ENCODE measurements around the gene MYO9B. TPM values are rescaled to one million over a fixed set of nuclear protein-coding genes. Genes with fewer than 3 reads are reported as not detected.

MYO9B gene
- total and polyA plus RNA-seq, 2 experiments from 2014 or later: 29.9 to 32.4 TPM

DNA sequence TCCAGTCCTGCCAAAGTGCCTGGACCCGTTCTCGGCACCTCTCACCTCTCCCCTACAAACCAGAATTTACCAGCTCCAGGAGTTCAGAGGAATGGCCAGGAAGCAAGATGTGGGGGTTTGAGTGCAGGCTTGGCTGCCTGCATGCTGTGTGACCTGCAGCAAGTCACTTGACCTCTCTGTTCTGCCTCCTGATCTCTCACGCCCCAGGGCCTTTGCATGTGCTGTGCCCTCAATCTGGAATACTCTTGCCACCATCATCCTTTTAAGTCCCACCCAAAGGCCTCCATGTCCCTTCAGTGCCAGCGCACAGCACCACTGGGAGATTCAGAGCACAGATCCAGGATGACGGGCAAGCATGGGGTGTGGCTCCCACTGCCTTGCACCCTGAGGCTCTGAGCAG lies 43.4 kb downstream of the MYO9B start:
- Histone ChIP-seq H3K4me1 (ENCODE audit: insufficient read depth) (no peaks in the 10 kb centered on the region), H3K79me2 (no peaks in the 10 kb centered on the region), H3K27me3 (no peaks in the 10 kb centered on the region), H3K9me3 (ENCODE audit: low read depth) (no peaks in the 10 kb centered on the region), H3K36me3 (replicated peaks; ENCODE audit: insufficient read depth, low read depth) (no peaks in the 10 kb centered on the region), H3K9me2 (replicated peaks; ENCODE audit: insufficient read depth) (no peaks in the 10 kb centered on the region), H3K27ac (no peak overlapping the region), H3K4me3 (no peak overlapping the region), H3K4me2 (no peak overlapping the region), H2AFZ (no peak overlapping the region), H4K20me1 (ENCODE audit: insufficient read depth, poor library complexity, severe bottlenecking) (no peaks in the 10 kb centered on the region)
- DNase-seq (ENCODE audit: low spot score): no peak
- TF ChIP-seq EZH2 (IDR thresholded peaks at IDR 0.05; ENCODE audit: borderline replicate concordance) (no peak), EZH2phosphoT487 (IDR thresholded peaks at IDR 0.05; ENCODE audit: low read depth, severe bottlenecking, unreplicated experiment) (no peak)
- TF ChIP-seq, protein P1, sequence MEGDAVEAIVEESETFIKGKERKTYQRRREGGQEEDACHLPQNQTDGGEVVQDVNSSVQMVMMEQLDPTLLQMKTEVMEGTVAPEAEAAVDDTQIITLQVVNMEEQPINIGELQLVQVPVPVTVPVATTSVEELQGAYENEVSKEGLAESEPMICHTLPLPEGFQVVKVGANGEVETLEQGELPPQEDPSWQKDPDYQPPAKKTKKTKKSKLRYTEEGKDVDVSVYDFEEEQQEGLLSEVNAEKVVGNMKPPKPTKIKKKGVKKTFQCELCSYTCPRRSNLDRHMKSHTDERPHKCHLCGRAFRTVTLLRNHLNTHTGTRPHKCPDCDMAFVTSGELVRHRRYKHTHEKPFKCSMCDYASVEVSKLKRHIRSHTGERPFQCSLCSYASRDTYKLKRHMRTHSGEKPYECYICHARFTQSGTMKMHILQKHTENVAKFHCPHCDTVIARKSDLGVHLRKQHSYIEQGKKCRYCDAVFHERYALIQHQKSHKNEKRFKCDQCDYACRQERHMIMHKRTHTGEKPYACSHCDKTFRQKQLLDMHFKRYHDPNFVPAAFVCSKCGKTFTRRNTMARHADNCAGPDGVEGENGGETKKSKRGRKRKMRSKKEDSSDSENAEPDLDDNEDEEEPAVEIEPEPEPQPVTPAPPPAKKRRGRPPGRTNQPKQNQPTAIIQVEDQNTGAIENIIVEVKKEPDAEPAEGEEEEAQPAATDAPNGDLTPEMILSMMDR (IDR thresholded peaks at IDR 0.05; ENCODE audit: poor library complexity): no peak
- 94% methylated on average over 5 of the region's 5 CpGs for WGBS (ENCODE audit: low lambda C conversion rate, missing lambda C conversion rate)

DNA sequence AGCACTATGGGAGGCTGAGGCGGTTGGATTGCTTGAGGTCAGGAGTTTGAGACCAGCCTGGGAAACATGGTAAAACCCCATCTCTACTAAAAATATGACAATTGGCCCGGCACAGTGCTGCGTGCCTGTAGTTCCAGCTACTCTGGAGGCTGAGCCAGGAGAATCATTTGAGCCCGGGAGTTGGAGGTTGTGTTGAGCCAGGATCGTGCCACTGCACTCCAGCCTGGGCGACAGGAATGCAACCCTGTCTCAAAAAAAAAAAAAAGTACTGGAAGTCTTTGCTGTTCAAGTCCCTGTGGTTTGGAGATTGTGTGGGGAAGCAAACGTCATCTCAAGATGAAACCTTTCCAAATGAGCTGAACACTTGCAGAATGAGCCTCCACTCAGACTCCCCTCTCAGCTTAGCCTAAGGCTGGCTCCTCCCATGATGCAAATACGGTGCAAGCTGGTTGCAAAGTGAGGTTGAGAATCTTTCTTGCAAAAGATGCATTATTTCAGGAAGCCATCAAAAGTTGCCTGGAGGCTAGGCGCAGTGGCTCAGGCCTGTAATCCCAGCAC lies 46.2 kb downstream of the MYO9B start:
- 90% methylated on average over 9 of the region's 9 CpGs for WGBS (ENCODE audit: low lambda C conversion rate, missing lambda C conversion rate)
- H3K9me3 ChIP-seq (ENCODE audit: low read depth): no peaks in the 10 kb centered on the region
- no peak overlapping the region for H3K4me2 ChIP-seq
- no peaks in the 10 kb centered on the region for H4K20me1 ChIP-seq (ENCODE audit: insufficient read depth, poor library complexity, severe bottlenecking)
- H3K79me2 ChIP-seq: no peaks in the 10 kb centered on the region
- H3K36me3 ChIP-seq (replicated peaks; ENCODE audit: insufficient read depth, low read depth): no peaks in the 10 kb centered on the region
- H3K27ac ChIP-seq: no peak overlapping the region
- no peaks in the 10 kb centered on the region for H3K27me3 ChIP-seq
- H3K4me3 ChIP-seq: no peak overlapping the region
- no peaks in the 10 kb centered on the region for H3K9me2 ChIP-seq (replicated peaks; ENCODE audit: insufficient read depth)
- H3K4me1 ChIP-seq (ENCODE audit: insufficient read depth): no peaks in the 10 kb centered on the region
- no peak for DNase-seq (ENCODE audit: low spot score)
- TF ChIP-seq EZH2phosphoT487 (IDR thresholded peaks at IDR 0.05; ENCODE audit: low read depth, severe bottlenecking, unreplicated experiment) (no peak), EZH2 (IDR thresholded peaks at IDR 0.05; ENCODE audit: borderline replicate concordance) (no peak)
- TF ChIP-seq, protein P1 (IDR thresholded peaks at IDR 0.05; ENCODE audit: poor library complexity): no peak
- no peak overlapping the region for H2AFZ ChIP-seq

DNA sequence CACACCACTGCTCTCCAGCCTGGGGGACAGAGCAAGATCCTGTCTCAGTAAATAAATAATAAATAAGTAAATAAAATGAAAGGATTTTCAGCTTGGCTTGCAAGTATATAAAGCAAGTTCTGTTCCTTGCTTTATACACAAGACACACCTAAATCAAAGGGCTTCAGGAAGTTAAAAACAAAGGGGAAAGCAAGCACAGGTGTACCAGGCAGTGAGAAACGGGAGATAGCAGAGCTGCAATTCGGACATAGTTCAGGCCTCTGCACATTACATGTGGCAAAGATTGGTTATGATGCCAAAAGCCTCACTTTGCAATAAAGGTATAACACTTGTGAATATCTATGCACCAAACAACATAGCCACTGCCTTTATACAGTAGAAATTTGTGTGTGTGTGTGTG lies 47.5 kb downstream of the MYO9B start:
- H3K9me3 ChIP-seq (ENCODE audit: low read depth): no peaks in the 10 kb centered on the region
- no peaks in the 10 kb centered on the region for H3K36me3 ChIP-seq (replicated peaks; ENCODE audit: insufficient read depth, low read depth)
- H3K27me3 ChIP-seq: no peaks in the 10 kb centered on the region
- H3K27ac ChIP-seq: no peak overlapping the region
- H3K79me2 ChIP-seq: no peaks in the 10 kb centered on the region
- TF ChIP-seq, protein P1 (IDR thresholded peaks at IDR 0.05; ENCODE audit: poor library complexity): no peak
- no peak for TF ChIP-seq EZH2phosphoT487 (IDR thresholded peaks at IDR 0.05; ENCODE audit: low read depth, severe bottlenecking, unreplicated experiment)
- TF ChIP-seq EZH2 (IDR thresholded peaks at IDR 0.05; ENCODE audit: borderline replicate concordance): no peak
- H3K4me3 ChIP-seq: no peak overlapping the region
- no peaks in the 10 kb centered on the region for H4K20me1 ChIP-seq (ENCODE audit: insufficient read depth, poor library complexity, severe bottlenecking)
- H2AFZ ChIP-seq: no peak overlapping the region
- no peak overlapping the region for H3K4me2 ChIP-seq
- WGBS (ENCODE audit: low lambda C conversion rate, missing lambda C conversion rate): 96% methylated on average over 2 of the region's 2 CpGs
- no peaks in the 10 kb centered on the region for H3K4me1 ChIP-seq (ENCODE audit: insufficient read depth)
- DNase-seq (ENCODE audit: low spot score): no peak
- H3K9me2 ChIP-seq (replicated peaks; ENCODE audit: insufficient read depth): no peaks in the 10 kb centered on the region

Data from hepatocyte (in vitro differentiated cells).